ENCODE measurements around the gene KRT33B. TPM values are rescaled to one million over a fixed set of nuclear protein-coding genes. Genes with fewer than 3 reads are reported as not detected.

The KRT33B gene
- total and polyA plus RNA-seq, 10 of the 15 experiments (the other 5 are each of a cell fraction or from before 2014, with no cell fraction given), result not detected

- peaks cover 28% of the 10 kb centered on the region for H3K4me1 ChIP-seq (ENCODE audit: control insufficient read depth, insufficient read depth, low read length)
- peak; percentile 48 for DNase-seq (ENCODE audit: low read depth, low spot score)
- H3K79me2 ChIP-seq (ENCODE audit: control insufficient read depth, insufficient read depth, low read length), result no peaks in the 10 kb centered on the region
- no peak overlapping the region for H3K4me2 ChIP-seq (ENCODE audit: control insufficient read depth, insufficient read depth)
- H3K27me3 ChIP-seq (replicated peaks in 1 of 2; ENCODE audit: control insufficient read depth in 2 of 2, insufficient read depth in 2 of 2, low read length in 1 of 2), result no peaks in the 10 kb centered on the region
- H2AFZ ChIP-seq (ENCODE audit: control insufficient read depth, low read depth, low read length), result no peak overlapping the region
- peaks cover 4% of the 10 kb centered on the region; the same call in 2 of the 3 replicates for H3K9me3 ChIP-seq (replicated peaks; ENCODE audit: control insufficient read depth, insufficient read depth, low read length)
- SMC1A ChIA-PET (ENCODE audit: uncharacterized antibody, unreplicated experiment), result interaction anchor here (1.2 to 1.7 kb wide), 2 partner anchors 12 to 737 kb away, joined by 3 read pairs; no protein-coding TSS in a partner anchor
- H3K36me3 ChIP-seq (ENCODE audit: control insufficient read depth in 2 of 2, insufficient read depth in 2 of 2, low read length in 1 of 2), result no peaks in the 10 kb centered on the region; a peak in 1 of 4 replicates
- RAD21 ChIA-PET (ENCODE audit: unreplicated experiment), result interaction anchor here (2.4 kb wide), 1 partner anchor 19 kb away, joined by 8 read pairs; no protein-coding TSS in a partner anchor
- POLR2A ChIA-PET, result interaction anchor here (0.6 kb wide), 1 partner anchor 92 kb away, joined by 4 read pairs; no protein-coding TSS in a partner anchor
- 0 out of 2 replicates have a peak overlapping the region, but pooled peaks have one; percentile 5 for H3K4me3 ChIP-seq
- no TSS peak for BruUV-seq (replicated peaks)
- no peaks in the 10 kb centered on the region; the same call in 1 of the 2 replicates for H4K20me1 ChIP-seq (ENCODE audit: control insufficient read depth, insufficient read depth)
- peak; percentile 64; the same call in 1 of the 2 replicates for TF ChIP-seq PKNOX1 (IDR thresholded peaks at IDR 0.05)
- TF ChIP-seq IKZF1 (conservative IDR thresholded peaks at IDR 0.05), result no peak
- TF ChIP-seq ZNF687 (IDR thresholded peaks at IDR 0.05), result 0 out of 2 replicates have a peak, but pooled peaks have one; percentile 22
- TF ChIP-seq ZNF274 (IDR thresholded peaks at IDR 0.05; ENCODE audit: insufficient read depth, insufficient read length), result no peak
- TF ChIP-seq BHLHE40 (IDR thresholded peaks at IDR 0.05; ENCODE audit: borderline replicate concordance in 1 of 2, low read depth in 2 of 2, low read length in 1 of 2), result peak in 1 of 2 experiments; percentile 50; a peak in 1 of 4 replicates
- WGBS (ENCODE audit: insufficient coverage, insufficient replicate concordance, low lambda C conversion rate, missing lambda C conversion rate), result 6% methylated on average over 3 of the region's 3 CpGs
- in situ Hi-C loops (cut with MboI), result no loop called here
- no peak overlapping the region; the same call in 1 of the 2 replicates for H3K27ac ChIP-seq (ENCODE audit: control insufficient read depth, insufficient read depth)
- FAIRE-seq, result no peak
- CTCF ChIA-PET, result interaction anchor here (0.8 to 2.6 kb wide), 4 partner anchors 18 to 322 kb away, joined by 4 to 6 read pairs (median 4); no protein-coding TSS in a partner anchor
- intact Hi-C loops (cut with micrococcal nuclease; ENCODE audit: unreplicated experiment), result no loop called here
- ATAC-seq, result peak; percentile 59
- H3K9ac ChIP-seq (ENCODE audit: control insufficient read depth, insufficient read depth, low read length), result no peak overlapping the region
Measured at GRCh38 chr17:41340494-41340893, 29.1 kb downstream of the KRT33B start.

Data from GM12878 (cell line).